ENCODE data around the gene ASIP.
"Not testable (repeated sequence)": the region's sequence is repeated elsewhere in the genome, so short reads cannot be mapped to it uniquely, and the experiment has no call there.

The ASIP gene

DNA sequence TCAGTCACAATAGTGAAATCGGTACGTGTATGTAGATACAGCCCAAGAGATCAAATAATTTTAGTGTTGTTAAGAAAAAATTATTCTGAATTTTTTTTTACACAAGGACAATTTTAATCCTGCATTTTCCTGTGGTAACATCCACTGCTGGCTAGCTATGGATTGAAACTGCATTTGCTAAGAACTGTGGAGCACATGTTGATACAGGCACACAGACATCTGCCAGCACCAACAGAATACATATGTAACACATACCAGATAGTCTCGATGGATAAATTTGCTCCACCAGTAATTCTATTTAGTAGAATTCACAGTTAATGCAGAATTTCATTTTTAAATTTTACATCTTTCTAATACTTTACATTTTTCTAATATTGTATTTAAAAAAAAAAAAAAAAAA lies 2.2 kb downstream of the ASIP start:
- H3K27me3 ChIP-seq (replicated peaks; ENCODE audit: control insufficient read depth, insufficient read depth, low read length), result peaks cover 13% of the 10 kb centered on the region
- H3K36me3 ChIP-seq (ENCODE audit: control insufficient read depth, insufficient read depth, low read length, severe bottlenecking), result no peaks in the 10 kb centered on the region
- peaks cover 3% of the 10 kb centered on the region for H3K4me1 ChIP-seq (ENCODE audit: control insufficient read depth, insufficient read depth, low read length)
- DNase-seq (ENCODE audit: low read depth), result no peak
- H3K9ac ChIP-seq (ENCODE audit: low read length), result no peak overlapping the region
- H3K4me3 ChIP-seq (ENCODE audit: low read length), result no peak overlapping the region
- peaks cover 4% of the 10 kb centered on the region for H3K9me3 ChIP-seq (ENCODE audit: control insufficient read depth, low read length)

DNA sequence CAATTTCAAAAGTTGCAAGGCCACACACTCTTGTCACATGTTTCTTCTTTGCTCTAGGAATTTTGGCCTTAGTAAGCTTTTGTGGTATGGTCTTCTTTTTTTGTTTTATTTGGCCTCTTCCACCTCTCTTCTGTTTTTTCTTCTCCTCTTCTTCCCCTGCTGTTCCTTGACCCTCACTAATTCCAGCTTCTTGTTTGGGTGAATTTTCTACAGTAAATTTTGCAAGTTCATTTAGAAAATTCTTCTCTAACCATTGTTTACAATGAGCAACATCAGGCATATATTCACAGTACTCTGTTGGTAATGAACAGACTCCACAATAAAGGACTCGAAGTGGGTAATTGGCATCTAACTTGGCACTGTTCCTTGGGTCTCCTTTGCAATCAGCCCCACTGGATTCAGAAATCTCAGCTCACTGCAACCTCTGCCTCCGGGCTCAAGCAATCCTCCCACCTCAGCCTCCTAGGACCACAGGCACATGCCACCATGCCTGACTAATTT lies 5.0 kb downstream of the ASIP start:
- H3K27me3 ChIP-seq (replicated peaks; ENCODE audit: control insufficient read depth, insufficient read depth, low read length), result peaks cover 5% of the 10 kb centered on the region
- no peak overlapping the region for H3K9ac ChIP-seq (ENCODE audit: low read length)
- H3K4me3 ChIP-seq (ENCODE audit: low read length), result no peak overlapping the region
- peaks cover 7% of the 10 kb centered on the region for H3K4me1 ChIP-seq (ENCODE audit: control insufficient read depth, insufficient read depth, low read length)
- DNase-seq (ENCODE audit: low read depth), result peak; percentile 68
- H3K9me3 ChIP-seq (ENCODE audit: control insufficient read depth, low read length), result no peaks in the 10 kb centered on the region
- H3K36me3 ChIP-seq (ENCODE audit: control insufficient read depth, insufficient read depth, low read length, severe bottlenecking), result no peaks in the 10 kb centered on the region

DNA sequence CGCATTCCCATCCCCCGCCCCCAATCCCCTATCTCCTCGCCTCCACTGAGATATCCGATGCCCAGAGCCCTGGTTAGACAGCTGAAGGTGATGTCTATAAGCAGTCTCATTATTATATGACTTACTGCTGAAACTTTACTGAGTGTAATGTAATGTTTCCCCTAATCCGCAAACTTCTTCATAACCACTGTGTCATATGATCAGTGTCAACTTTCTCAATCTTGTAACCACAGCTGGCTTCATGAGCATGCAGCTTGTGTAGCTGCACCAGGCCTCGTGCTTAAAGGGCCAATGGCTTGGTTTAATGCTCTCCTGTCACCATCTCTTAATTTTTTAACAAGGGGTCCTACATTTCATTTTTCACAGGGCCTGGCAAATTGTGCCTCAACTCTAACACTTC lies 8.1 kb downstream of the ASIP start:
- Histone ChIP-seq H3K9me3 (ENCODE audit: control insufficient read depth, low read length) (no peaks in the 10 kb centered on the region), H3K27me3 (replicated peaks; ENCODE audit: control insufficient read depth, insufficient read depth, low read length) (no peaks in the 10 kb centered on the region), H3K4me3 (ENCODE audit: low read length) (no peak overlapping the region), H3K4me1 (ENCODE audit: control insufficient read depth, insufficient read depth, low read length) (peaks cover 7% of the 10 kb centered on the region), H3K36me3 (ENCODE audit: control insufficient read depth, insufficient read depth, low read length, severe bottlenecking) (no peaks in the 10 kb centered on the region), H3K9ac (ENCODE audit: low read length) (no peak overlapping the region)
- DNase-seq (ENCODE audit: low read depth), result peak; percentile 69

DNA sequence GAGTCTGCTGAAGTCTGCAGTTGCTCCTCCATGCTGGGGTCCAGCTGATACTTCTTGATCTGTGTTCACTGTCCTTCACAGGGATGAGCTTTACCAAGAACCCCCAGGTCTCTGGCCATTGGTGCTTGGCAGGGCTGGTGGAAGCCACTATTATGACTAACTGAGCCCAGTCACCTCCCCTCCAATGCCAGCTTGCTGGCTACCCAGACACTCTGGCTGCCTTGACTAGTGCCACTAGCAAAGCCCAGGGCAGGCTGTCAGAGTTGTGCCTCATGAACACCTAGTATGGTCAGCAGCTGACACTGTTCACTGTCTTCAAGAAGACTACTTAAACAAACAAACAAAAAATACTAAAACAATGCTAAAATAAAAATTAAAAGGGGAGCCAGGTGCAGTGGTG lies 8.8 kb downstream of the ASIP start:
- Histone ChIP-seq H3K4me3 (ENCODE audit: low read length) (no peak overlapping the region), H3K36me3 (ENCODE audit: control insufficient read depth, insufficient read depth, low read length, severe bottlenecking) (no peaks in the 10 kb centered on the region), H3K9ac (ENCODE audit: low read length) (no peak overlapping the region), H3K4me1 (ENCODE audit: control insufficient read depth, insufficient read depth, low read length) (peaks cover 7% of the 10 kb centered on the region), H3K9me3 (ENCODE audit: control insufficient read depth, low read length) (no peaks in the 10 kb centered on the region), H3K27me3 (replicated peaks; ENCODE audit: control insufficient read depth, insufficient read depth, low read length) (no peaks in the 10 kb centered on the region)
- no peak for DNase-seq (ENCODE audit: low read depth)

DNA sequence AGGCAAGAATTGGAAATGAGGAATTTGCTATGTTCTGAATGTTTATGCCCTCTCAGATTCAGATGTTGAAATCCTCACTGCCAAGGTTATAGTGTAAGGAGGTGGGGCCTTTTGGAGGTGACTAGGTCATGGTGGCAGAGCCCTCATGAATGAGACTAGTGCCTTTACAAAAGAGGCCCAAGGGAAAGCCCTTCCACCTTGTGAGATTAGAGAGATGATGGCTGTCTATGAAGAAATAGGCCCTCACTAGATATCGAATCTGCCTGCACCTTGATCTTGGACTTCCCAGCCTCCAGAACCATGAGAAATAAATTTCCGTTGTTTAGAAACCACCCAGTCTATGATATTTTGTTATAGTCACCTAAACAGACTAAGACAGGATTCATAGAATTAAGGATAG lies 10.4 kb downstream of the ASIP start:
- H3K9ac ChIP-seq (ENCODE audit: low read length), result no peak overlapping the region
- H3K4me3 ChIP-seq (ENCODE audit: low read length), result no peak overlapping the region
- H3K36me3 ChIP-seq (ENCODE audit: control insufficient read depth, insufficient read depth, low read length, severe bottlenecking), result no peaks in the 10 kb centered on the region
- H3K4me1 ChIP-seq (ENCODE audit: control insufficient read depth, insufficient read depth, low read length), result peaks cover 7% of the 10 kb centered on the region
- no peaks in the 10 kb centered on the region for H3K9me3 ChIP-seq (ENCODE audit: control insufficient read depth, low read length)
- no peak for DNase-seq (ENCODE audit: low read depth)
- no peaks in the 10 kb centered on the region for H3K27me3 ChIP-seq (replicated peaks; ENCODE audit: control insufficient read depth, insufficient read depth, low read length)

DNA sequence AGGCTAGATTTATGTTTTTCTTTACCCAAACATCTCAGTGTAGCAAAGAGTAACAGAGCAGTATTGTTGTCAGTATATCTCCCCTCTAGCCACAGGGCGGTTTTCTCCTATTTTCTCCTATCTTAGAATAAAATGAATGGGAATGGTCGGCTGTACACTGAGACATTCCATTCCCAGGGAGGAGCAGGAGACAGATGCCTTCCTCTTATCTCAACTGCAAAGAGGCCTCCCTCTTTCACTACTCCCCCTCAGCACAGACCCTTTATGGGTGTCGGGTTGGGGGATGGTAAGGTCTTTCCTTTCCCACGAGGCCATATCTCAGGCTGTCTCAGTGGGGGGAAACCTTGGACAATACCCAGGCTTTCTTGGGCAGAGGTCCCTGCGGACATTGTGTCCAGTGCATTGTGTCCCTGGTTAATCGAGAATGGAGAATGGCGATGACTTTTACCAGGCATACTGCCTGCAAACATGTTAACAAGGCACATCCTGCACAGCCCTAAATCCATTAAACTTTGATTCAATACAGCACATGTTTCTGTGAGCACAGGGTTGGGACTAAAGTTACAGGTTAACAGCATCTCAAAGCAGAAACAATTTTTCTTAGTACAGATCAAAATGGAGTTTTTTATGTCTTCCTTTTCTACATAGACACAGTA lies 11.3 kb downstream of the ASIP start:
- not testable (repeated sequence) for H3K36me3 ChIP-seq (ENCODE audit: control insufficient read depth, insufficient read depth, low read length, severe bottlenecking); DNase-seq (ENCODE audit: low read depth); H3K27me3 ChIP-seq (replicated peaks; ENCODE audit: control insufficient read depth, insufficient read depth, low read length); H3K9ac ChIP-seq (ENCODE audit: low read length); H3K9me3 ChIP-seq (ENCODE audit: control insufficient read depth, low read length); H3K4me1 ChIP-seq (ENCODE audit: control insufficient read depth, insufficient read depth, low read length); H3K4me3 ChIP-seq (ENCODE audit: low read length)

DNA sequence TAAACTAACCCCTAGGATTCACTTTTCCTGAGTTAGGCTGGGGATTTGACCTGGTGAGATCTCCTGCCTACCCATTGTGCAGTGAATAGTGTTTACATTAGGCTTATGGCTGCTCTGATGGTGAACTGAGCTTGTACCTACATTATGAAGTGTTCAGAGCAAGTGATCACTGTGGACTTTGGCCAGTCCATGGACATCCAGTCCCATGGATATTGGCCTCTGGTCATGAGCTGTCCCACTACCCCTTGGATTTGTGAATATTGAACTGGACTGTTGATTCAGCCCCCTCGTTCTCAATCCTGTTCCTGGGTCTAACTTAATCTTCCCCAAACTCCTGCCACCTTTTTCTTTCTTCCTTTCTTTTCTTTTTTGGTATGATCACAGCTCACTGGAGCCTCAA lies 13.8 kb downstream of the ASIP start:
- H3K9ac ChIP-seq (ENCODE audit: low read length), result no peak overlapping the region
- H3K27me3 ChIP-seq (replicated peaks; ENCODE audit: control insufficient read depth, insufficient read depth, low read length), result no peaks in the 10 kb centered on the region
- H3K4me3 ChIP-seq (ENCODE audit: low read length), result no peak overlapping the region
- no peaks in the 10 kb centered on the region for H3K4me1 ChIP-seq (ENCODE audit: control insufficient read depth, insufficient read depth, low read length)
- H3K9me3 ChIP-seq (ENCODE audit: control insufficient read depth, low read length), result no peaks in the 10 kb centered on the region
- no peaks in the 10 kb centered on the region for H3K36me3 ChIP-seq (ENCODE audit: control insufficient read depth, insufficient read depth, low read length, severe bottlenecking)
- DNase-seq (ENCODE audit: low read depth), result no peak

DNA sequence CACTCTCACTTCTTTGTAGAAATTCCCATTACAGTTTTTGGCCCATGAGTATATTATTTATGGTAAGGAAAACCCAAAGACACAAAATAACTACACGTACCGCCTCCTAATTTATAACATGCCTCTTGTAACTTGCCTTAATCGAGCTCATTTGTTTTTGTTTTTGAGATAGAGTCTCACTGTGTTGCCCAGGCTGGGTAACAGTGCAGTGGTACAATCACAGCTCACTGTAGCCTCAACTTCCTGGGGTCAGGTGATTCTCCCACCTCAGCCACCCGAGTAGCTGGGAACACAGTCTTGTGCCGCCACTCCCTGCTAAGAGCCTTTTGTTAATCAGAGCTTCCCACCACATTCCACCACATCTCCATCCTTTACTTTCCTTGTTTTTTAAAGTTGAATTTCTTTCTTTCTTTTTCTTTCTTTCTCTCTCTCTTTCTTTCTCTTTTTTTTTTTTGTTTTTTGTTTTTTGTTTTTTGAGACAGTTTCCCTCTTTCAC lies 15.5 kb downstream of the ASIP start:
- Histone ChIP-seq H3K9ac (ENCODE audit: low read length) (no peak overlapping the region), H3K36me3 (ENCODE audit: control insufficient read depth, insufficient read depth, low read length, severe bottlenecking) (no peaks in the 10 kb centered on the region), H3K4me1 (ENCODE audit: control insufficient read depth, insufficient read depth, low read length) (no peaks in the 10 kb centered on the region), H3K27me3 (replicated peaks; ENCODE audit: control insufficient read depth, insufficient read depth, low read length) (no peaks in the 10 kb centered on the region), H3K4me3 (ENCODE audit: low read length) (no peak overlapping the region), H3K9me3 (ENCODE audit: control insufficient read depth, low read length) (no peaks in the 10 kb centered on the region)
- no peak for DNase-seq (ENCODE audit: low read depth)

DNA sequence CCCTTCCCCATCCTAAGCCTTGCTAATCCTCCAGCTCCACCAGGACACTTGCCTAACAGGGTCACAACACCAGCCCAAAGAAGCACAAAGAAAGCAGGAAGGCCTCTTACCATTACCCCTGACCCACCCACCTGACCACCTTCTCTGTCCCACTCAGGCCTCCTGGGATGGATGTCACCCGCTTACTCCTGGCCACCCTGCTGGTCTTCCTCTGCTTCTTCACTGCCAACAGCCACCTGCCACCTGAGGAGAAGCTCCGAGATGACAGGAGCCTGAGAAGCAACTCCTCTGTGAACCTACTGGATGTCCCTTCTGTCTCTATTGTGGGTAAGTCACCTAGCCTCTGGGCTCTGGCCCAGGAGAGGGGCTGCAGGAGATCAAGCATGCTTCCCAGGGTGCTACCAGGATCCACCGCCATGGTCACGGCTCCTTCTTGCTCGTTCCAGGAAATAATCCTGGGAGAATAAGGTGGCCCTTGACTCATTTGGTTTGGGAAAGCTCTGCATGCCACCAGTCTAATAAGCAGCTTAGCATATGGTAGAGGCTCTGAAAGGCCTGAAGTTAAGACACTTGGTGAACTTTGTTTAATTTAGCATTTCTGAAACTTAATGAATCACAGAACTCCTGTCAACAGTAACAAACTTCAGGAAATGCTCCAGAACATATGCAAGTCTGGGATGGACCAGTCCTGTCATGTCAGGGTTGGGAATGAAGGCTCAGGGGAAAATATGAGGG lies 19.2 kb downstream of the ASIP start:
- no peaks in the 10 kb centered on the region for H3K9me3 ChIP-seq (ENCODE audit: control insufficient read depth, low read length)
- no peak for DNase-seq (ENCODE audit: low read depth)
- H3K4me3 ChIP-seq (ENCODE audit: low read length), result no peak overlapping the region
- no peaks in the 10 kb centered on the region for H3K36me3 ChIP-seq (ENCODE audit: control insufficient read depth, insufficient read depth, low read length, severe bottlenecking)
- no peaks in the 10 kb centered on the region for H3K27me3 ChIP-seq (replicated peaks; ENCODE audit: control insufficient read depth, insufficient read depth, low read length)
- no peak overlapping the region for H3K9ac ChIP-seq (ENCODE audit: low read length)
- peaks cover 14% of the 10 kb centered on the region for H3K4me1 ChIP-seq (ENCODE audit: control insufficient read depth, insufficient read depth, low read length)

DNA sequence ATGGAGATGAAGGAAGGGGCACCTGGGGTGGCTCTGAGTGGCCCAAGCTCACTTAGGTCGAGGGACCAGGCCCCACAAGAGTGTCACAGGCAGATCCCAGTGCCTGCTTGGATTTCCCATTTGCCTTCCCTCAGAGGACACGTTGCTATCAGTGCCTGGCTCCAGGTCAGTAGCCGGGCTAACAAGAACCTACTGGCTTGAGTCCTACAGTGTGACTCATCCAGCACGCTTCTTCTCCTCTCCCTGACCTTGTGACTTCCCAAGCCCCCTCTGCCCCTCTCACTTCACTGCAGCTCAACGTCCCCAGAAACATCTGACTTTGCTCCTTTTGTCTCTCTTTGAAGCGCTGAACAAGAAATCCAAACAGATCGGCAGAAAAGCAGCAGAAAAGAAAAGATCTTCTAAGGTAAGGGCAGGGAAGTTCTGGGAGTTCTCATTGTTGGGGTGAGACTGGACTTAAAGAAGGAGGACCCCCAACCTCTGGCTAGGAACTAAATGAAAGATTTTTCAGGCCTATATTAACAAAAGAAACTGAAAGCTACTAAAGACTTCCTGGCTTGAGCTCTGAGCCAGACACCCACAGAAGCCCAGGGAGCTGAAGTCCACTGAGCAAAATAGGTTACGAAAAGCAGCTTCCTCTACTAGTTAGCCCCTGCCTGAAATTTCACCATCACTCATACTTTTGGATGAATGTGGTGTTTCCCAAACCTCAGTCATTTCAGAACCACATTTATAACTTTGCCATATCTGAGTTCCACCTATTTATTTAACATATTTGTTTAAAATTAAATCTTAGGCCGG lies 21.5 kb downstream of the ASIP start:
- no peaks in the 10 kb centered on the region for H3K36me3 ChIP-seq (ENCODE audit: control insufficient read depth, insufficient read depth, low read length, severe bottlenecking)
- DNase-seq (ENCODE audit: low read depth), result peak; percentile 50

DNA sequence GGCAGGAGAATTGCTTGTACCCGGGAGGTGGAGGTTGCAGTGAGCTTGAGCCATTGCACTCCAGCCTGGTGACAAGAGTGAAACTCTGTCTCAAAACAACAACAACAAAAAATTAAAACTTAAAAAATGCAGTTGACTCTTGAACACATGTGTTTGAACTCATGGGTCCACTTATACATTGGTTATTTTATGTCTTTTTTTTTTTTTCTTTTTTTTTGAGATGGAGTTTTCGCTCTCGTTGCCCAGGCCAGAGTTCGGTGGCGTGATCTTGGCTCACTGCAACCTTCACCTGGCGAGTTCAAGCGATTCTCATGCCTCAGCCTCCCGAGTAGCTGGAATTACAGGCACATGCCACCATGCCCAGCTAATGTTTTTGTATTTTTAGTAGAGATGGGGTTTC lies 22.2 kb downstream of the ASIP start:
- H3K4me3 ChIP-seq (ENCODE audit: low read length); H3K27me3 ChIP-seq (replicated peaks; ENCODE audit: control insufficient read depth, insufficient read depth, low read length); DNase-seq (ENCODE audit: low read depth); H3K9ac ChIP-seq (ENCODE audit: low read length); H3K36me3 ChIP-seq (ENCODE audit: control insufficient read depth, insufficient read depth, low read length, severe bottlenecking); H3K9me3 ChIP-seq (ENCODE audit: control insufficient read depth, low read length): not testable (repeated sequence)
- peaks cover 14% of the 10 kb centered on the region for H3K4me1 ChIP-seq (ENCODE audit: control insufficient read depth, insufficient read depth, low read length)

More for the DNA sequence above, 21.5 kb downstream of the ASIP start:
- Histone ChIP-seq H3K9me3 (ENCODE audit: control insufficient read depth, low read length) (no peaks in the 10 kb centered on the region), H3K4me3 (ENCODE audit: low read length) (peak overlapping the region; percentile 49), H3K9ac (ENCODE audit: low read length) (peak overlapping the region; percentile 68), H3K27me3 (replicated peaks; ENCODE audit: control insufficient read depth, insufficient read depth, low read length) (no peaks in the 10 kb centered on the region), H3K4me1 (ENCODE audit: control insufficient read depth, insufficient read depth, low read length) (peaks cover 14% of the 10 kb centered on the region)

All from adipocyte (in vitro differentiated cells).